ENCODE data around the gene PATL2.
"Not testable (repeated sequence)": the region's sequence is repeated elsewhere in the genome, so short reads cannot be mapped to it uniquely, and the experiment has no call there.

PATL2 gene

DNA sequence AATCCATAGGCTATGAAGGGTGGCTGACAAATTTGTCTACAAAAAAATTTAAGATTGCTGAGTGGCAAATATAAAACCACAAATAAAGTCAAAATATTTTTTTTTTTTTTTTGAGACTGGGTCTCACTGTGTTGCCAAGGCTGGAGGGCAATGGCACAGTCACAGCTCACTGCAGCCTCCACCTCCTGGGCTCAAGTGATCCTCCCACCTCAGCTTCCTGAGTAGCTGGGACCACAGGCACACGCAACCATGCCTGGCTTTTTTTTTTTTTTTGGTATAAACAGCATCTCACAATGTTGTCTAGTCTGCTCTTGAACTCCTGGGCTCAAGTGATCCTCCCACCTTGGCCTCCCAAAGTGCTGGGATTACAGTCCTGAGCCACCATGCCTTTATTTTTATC is 20.9 kb downstream of the PATL2 start:
- not testable (repeated sequence) for DNase-seq (ENCODE audit: low read depth in 2 of 2)

DNA sequence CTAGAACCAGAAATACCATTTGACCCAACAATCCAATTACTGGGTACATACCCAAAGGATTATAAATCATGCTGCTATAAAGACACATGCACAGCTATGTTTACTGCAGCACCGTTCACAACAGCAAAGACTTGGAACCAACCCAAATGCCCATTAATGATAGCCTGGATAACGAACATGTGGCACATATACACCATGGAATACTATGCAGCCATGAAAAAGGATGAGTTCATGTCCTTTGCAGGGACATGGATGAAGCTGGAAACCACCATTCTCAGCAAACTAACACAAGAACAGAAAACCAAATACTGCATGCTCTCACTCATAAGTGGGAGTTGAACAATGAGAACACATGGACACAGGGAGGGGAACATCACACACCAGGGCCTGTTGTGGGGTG is 21.8 kb downstream of the PATL2 start:
- DNase-seq (ENCODE audit: low read depth in 2 of 2), result not testable (repeated sequence)

DNA sequence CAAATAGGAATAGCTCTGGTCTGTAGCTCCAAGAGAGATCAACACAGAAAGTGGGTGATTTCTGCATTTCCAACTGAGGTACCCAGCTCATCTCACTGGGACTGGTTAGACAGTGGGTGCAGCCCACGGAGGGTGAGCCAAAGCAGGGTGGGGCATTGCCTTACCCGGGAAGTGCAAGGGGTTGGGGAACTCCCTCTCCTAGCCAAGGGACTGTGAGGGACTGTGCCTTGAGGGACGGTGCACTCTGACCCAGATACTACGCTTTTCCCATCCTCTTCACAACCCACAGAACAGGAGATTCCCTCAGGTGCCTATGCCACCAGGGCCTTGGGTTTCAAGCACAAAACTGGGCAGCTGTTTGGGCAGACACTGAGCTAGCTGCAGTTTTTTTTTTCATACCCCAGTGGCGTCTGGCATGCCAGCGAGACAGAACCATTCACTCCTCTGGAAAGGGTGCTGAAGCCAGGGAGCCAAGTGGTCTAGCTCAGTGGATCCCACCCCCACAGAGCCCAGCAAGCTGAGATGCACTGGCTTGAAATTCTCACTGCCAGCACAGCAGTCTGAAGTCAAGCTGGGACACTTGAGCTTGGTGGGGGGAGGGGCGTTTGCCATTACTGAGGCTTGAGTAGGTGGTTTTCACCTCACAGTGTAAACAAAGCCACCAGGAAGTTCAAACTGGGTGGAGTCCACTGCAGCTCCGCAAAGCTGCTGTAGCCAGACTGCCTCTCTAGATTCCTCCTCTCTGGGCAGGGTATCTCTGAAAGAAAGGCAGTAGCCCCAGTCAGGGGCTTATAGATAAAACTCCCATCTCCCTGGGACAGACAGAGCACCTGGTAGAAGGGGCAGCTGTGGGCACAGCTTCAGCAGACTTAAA is 28.1 kb downstream of the PATL2 start:
- DNase-seq (ENCODE audit: low read depth in 2 of 2), result peak; percentile 54 to 59

DNA sequence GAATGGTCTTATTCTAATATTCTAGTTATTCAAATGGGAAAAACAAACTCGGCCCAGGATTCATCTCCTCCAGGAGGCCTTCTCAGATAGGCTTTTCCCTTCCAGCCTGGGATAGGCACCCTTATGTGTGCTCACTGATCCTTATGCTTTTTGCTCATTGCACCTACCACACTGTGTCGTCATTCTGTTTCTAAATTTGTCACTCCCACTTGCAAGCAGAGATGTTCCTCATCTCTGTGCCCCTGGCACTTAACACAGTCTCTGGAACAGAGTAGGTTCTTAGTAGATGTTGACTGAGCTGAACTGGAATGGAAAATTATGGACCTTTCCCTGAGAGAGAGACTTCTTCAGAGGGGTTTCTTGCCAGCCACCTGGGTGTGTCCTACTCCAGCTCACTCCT is 28.9 kb downstream of the PATL2 start:
- DNase-seq (ENCODE audit: low read depth in 2 of 2), result no peak

DNA sequence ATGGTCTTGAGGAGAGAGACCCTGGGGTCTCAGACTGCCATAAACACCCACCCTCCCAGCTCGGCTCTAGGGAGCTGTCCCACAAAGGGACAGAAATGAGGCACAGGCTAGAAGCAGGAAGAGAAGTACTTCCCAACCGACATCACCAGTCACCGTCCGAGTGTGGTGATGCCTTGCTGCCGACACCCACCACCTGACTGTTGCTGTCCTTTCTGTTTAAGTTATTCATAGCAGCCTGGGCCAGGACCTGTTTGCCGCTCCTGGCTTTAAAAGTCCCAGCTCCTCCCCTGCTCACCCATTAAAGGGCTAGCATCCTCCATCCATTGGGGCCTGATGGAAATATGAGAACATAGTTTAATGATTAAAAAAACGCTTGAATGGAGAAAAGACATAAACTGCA is 34.4 kb downstream of the PATL2 start:
- DNase-seq (ENCODE audit: low read depth in 2 of 2), result no peak

DNA sequence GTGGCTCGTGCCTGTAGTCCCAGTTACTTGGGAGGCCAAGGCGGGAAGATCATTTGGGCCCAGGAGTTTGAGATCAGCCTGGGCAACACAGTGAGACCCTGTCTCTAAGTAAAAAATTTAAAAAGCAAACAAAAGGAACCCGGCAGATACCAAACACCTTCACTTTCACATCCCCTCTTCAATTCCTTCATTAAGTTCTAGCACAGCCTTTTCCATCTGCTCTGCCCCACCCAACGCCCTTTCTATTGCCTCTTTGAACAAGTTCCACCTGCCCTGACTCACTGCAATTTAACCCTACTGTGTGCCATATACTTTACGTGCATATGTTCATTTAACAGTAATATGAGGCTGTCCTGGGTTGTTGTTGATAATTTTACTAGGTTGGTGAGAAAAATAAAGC is 35.2 kb downstream of the PATL2 start:
- DNase-seq (ENCODE audit: low read depth in 2 of 2), result no peak

DNA sequence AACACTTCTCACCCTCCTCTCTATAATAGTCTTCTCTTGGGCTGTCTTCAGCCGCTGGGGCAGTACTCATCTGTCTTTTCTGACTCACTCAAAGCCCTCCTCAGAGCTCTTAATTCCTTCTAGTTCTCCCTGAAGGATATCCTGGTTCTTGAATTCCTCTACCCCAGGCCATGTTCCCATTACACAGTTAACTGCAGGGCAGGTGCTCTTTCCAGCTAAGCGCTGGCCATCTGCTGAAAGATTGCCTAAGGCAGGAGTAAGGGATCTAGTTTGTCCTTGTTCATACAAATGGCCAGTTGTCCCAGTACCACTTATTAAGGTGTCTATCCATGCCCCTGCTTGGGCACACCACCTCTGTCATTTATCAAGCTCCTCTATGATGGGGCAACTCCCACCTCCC is 37.5 kb downstream of the PATL2 start:
- DNase-seq (ENCODE audit: low read depth in 2 of 2), result no peak

DNA sequence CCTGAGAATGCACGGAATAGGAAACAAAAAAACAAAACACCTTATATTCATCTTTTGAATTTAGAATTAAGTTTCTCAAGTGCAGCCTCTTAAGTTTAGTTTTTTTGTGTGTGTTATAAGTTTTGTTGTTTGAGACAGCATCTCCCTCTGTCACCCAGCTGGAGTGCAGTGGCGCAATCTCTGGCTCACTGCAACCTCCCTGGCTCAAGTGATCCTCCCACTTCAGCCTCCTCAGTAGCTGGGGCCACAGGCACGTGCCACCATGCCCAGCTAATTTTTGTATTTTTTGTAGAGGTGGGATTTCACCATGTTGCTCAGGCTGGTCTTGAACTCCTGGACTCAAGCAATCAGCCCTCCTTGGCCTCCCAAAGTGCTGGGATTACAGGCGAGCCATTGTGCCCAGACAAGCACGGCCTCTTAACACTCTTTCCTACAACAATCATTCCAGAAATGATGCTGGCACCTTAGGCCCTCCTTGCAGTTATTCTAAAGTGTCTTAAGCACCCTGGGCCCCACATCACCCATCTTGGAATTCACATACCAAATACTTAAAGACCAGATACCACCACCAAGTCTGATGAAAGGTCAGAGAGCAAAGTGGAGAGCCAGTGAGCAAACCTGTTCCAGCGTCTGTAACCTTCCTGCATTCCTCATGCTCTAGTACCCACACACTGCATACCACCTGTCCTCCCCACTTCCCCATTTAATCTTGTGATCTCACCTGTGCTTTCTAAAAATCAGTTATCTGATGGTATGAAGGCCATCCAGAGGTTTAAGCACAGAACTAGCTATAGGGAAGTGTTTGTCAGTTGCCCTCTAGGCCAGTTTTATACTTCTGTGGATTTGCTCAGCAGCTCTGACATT is 40.8 kb downstream of the PATL2 start:
- no peak for DNase-seq (ENCODE audit: low read depth in 2 of 2)

DNA sequence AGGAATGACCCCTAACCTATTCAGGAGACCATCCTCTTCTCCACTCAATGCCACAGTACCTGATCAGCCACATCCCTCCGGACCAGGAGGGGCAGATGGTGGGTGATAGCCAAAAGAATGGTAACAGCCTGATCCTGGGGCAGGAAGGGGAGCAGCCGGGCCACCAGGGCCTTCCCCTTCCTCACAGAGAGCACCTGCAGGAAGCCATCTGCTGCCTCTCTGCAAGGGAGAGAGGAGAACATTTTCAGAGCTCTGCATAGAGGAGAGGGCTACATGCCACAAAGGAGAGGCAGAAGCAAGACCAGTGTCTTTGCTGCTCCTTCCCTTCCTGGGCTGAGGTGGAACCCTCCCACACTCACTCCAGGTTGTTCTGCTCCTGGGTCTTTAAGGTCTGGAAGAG is 42.2 kb downstream of the PATL2 start:
- no peak for DNase-seq (ENCODE audit: low read depth in 2 of 2)

DNA sequence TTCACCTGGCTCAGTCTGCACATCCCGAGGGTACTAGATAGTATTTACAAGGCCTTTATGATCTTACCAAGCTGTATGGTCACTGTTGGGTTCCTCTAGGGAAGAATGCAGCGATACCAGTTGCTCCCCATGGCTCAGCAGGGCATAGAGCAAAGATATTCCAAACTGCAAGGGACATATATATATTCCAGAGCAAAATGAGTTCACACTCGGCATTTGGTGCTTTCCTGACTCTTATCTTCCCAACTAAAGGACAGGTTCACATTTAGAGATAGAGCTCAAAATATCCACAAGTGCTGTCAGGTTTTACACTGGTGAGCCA is 44.1 kb downstream of the PATL2 start:
- no peak for DNase-seq (ENCODE audit: low read depth in 2 of 2)

DNA sequence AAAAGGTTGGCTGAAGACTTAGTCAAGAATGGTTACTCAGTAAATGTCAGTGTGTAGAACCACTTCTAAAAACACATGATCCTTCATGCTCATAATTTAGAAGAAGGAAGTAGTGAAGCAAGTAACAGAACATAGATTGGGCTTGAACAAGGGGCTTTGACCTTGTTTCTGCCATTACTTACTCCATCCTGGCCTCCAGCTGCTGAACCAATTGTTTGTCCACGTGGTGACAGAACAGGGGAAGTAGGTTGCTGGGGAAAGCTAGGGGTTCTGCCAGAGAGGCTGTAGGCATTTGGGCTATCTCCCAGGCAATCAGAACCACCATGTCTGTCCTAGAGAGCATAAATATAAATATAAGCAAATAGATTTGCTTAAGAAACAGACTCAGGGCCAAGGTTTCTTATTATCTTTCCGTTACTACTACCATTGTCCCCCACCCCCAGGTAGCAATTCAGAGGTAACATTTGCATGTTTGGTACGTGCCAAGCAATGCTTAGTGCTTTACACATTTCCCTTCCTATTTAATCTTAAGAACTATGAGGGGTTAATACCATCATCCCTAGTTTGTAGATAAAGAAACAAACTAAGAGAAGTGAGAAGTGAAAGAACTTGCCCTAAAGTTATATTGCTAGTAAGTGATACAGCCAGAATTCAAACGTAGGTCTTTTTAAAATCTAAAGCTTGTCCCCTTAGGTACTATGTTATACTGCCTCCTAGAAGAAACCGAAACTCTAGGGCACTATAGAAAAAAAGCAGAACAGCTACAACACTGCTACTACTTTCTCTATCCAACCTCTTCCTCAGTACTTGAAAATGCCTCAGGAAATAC is 44.7 kb downstream of the PATL2 start:
- DNase-seq (ENCODE audit: low read depth in 2 of 2), result no peak

DNA sequence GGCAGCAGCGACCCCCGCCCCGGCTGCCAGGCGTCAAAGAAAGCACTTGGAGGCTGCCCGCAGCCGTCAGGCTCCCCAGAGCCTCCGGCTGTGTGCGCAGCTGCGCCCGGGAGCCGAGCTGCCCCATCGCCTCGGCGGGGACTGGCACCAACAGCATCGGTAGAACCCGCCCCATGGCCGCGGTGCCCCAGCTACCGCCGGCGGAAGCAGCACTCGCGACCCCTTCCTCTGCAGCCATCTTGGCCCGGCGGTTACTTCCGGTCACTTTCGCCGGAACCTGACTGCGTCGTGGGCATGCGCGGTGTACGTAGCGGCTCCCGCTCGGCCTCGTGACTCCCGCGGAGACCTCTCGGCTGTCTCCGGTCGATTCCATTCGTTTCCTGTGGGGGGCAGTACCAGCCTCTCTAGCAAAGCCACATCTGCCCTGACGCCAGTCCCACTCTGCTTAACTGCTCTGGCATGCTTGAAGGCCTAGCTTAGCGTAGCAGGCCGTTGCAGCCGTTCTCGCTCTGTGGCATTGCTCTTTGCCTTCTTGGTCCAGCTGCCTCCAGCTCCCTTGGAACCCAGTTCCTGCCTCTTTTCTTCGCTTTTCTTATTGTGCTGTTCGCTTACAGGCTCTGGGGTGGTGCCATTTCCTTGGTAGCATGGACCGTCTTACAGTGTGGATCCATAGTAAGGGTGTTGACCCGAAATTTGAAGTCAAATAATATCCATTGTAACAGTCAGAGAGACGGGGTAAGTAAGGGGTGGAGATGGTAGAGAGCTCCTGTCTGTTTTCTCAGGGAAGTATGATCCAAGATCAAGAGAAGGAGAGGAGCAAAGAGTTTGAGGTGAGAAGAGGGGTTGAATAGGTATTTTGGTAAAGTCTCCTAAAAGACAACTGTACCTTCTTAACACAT is 47.5 kb downstream of the PATL2 start, which contains the start of gene SPG11:
Gene SPG11 (minus strand): TSS at position 253 of the 899 bp plus-strand sequence. CDS start 15 bp downstream, at position 238.
- peak; percentile 91 to 93 for DNase-seq (ENCODE audit: low read depth in 2 of 2)

DNA sequence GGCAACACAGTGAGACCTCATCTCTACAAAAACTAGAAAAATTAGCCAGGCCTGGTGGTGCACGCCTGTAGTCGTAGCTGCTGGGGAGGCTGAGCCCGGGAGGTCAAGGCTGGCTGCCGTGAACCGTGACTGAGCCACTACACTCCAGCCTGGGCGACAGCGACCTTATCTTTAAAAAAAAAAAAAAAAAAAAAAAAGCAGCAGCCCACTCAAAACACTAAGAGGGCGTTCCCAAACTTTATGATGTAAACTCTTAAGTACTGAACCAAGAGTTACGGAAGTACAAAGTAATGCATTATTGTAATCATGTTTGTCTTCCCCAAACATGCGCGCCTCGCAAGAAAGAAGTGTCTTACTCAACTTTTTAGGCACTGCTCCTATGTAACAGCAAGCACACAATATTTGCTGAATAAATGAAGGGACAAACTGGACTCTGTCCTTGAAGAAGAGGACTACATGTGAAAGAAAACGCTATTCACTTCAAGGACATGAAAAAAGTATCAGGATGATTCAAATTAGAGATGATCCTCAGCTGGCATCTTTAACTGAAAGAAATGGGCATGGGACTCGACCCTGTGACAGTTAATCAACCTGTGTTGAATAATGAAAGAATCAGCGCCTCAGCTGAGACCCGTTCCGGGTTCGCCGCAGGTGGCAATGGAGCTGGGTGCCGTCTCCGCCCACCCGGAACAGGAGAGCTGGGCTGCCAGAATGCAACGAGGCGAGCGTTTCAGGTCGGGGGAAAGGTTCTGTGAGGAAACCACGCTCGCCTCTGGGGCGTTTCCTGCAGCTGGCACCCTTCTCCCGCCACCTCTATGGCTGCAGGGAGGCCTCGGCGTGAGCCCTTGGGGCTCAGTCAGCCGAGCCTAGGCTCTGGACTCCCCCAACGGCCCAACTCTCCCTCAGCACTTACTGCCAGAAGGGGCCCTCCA is 48.4 kb downstream of the PATL2 start:
- peak; percentile 60 to 73 for DNase-seq (ENCODE audit: low read depth in 2 of 2)

DNA sequence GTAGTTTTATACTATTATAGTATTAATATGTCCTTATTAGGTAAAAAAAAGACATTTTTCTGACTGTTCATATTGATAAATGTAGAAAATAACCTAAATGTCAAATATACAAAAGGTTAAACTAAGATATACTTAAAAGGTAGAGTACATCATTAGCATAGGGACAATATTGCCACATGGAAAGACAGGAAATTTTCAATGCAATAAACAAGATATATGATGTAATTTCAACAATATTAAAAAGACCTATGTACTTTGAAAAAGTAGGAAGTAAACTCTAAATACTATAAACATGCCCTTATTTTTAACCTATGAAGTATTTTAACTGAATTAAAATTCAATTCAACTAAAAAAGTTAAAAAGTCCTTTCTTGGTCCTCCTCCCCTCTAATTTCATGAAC is 49.5 kb downstream of the PATL2 start:
- no peak for DNase-seq (ENCODE audit: low read depth in 2 of 2)

DNA sequence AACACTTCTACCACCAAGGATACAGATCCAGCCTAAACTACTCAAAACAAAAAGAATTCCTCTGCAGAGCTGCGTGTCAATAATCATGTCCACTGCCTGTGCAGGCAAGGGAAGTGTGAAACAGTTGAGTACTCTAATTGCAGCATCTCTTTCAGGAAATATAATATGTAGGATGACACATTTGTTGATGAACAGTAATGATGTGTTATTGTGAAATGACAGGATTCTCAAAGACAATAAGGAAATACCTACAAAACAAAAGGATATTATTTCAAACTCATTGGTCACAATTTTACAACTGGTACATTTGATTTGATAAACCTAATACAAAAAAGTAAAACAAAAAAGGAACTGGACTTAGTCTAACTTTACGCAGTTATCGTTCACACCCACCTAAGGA is 52.1 kb downstream of the PATL2 start:
- DNase-seq (ENCODE audit: low read depth in 2 of 2), result no peak

DNA sequence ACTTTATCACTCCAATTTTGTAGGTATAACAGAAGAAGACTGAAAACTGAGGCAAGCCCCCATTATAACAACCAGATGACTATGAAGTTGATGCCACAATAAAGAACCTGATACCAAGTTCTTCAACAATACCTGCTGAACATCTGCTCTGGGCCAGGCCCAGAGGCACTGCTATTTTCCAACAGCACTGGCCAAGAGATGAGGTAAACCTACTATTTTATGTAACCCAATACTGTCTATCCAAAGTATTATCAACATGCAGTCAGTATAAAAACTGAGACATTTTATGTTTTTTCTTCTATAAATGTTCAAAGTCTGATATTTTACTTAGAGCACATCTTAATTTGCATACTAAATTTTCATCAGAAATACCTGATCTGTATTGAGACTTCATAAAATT is 53.7 kb downstream of the PATL2 start:
- no peak for DNase-seq (ENCODE audit: low read depth in 2 of 2)

DNA sequence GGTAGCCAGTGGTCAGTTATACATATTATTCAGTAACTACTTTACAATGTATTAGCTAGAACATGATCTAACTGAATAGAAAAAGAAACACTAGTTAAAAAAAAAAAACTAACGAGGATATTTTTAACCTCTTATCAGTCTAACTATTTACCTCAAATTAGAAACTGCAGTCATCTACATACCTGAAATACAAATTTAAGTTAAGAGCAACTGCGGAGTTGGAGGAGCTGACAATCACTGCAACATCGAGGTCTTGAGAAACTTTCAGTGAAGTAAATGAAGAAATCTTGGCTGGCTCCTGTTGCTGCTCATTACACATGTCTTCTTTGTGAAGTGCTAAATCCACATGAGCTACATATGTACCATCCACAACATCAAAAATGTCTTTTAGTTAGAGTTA is 54.2 kb downstream of the PATL2 start:
- no peak for DNase-seq (ENCODE audit: low read depth in 2 of 2)

DNA sequence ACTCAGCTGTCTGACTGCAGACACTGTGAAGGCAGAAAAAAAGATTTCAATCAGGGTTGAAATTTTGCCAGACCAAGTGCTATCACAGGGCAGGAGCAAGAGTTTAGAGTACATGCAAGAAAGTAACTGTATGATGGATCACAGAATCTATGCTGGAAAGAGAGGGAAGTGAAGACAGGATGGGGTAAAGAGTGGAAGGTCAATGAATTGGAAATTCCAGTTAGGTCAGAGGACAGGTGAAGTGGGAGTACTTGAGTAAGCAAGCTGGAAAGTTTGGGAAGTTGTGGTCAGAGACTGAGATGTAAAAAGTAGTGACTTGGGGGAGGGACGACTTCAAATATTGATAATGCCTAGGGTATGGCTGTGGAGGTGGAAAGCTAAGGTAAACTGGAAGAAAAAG is 54.8 kb downstream of the PATL2 start:
- no peak for DNase-seq (ENCODE audit: low read depth in 2 of 2)

DNA sequence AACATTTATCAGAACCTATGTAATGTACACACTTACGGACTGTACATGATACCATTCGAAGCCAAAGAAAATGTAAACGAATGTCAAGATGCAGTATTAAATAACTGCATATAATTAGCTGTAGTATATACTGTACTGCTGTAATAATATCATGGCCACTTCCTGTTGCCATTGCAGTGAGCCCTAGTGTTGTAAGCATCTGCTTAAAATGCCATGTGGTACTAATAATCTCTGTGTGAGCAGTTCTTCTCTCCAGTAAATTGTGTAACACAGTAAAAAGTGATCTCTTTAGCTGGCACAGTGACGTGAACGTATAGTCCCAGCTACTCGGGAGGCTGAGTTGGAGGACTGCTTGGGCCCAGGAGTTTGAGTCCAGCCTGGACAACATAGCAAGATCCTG is 56.3 kb downstream of the PATL2 start:
- DNase-seq (ENCODE audit: low read depth in 2 of 2), result no peak

DNA sequence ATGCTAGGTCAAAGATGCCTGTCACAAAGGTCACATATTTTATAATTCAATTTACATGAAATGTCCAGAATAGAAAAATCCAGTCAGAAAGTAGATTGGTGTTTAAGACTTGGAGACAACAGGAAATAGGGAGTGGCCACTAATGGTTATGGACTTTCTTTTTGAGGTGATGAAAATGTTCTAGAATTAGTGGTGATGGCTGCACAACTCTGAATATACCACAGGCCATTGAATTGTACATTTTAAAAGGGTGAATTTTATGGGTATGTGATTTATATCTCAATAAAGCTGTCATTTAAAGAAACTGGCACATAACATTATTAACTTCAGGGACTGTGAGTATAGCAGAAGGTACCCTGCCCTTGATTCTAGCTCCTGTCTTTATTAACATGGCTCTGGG is 63.5 kb downstream of the PATL2 start:
- no peak for DNase-seq (ENCODE audit: low read depth in 2 of 2)

Measured in stimulated activated CD8-positive, alpha-beta memory T cell treated with anti-CD3 and anti-CD28 coated beads, Interleukin-2, amount 100 ng/mL, for 1 hour (primary cell).